Esophagus muscularis mucosa (tissue), 4 donors: Measurements from ENCODE around the gene ZNF503. TPM values are rescaled to one million over a fixed set of nuclear protein-coding genes. Genes with fewer than 3 reads are reported as not detected.
"Not testable (repeated sequence)": the region's sequence is repeated elsewhere in the genome, so short reads cannot be mapped to it uniquely, and the experiment has no call there.

Experiments
- DNase-seq: peaks from one replicate; pipeline ENCODE4 v3.0.0-alpha.2; 2017; ENCODE audit errors: extremely low spot score
- H3K27ac ChIP-seq, 4 donors: fragments of 200-600 bp; sonication (generic); replicated peaks in 1 of 4; 1 replicate in 3 of 4; 2 replicates in 1 of 4; pipeline ENCODE4 v1.5.1; 2016 to 2019; ENCODE audit warnings: mild to moderate bottlenecking in 1 of 4
- H3K27me3 ChIP-seq, 4 donors: fragments of 200-600 bp; sonication (generic); one replicate each; pipeline versions ENCODE4 v1.5.1 to v1.6.0; 2016 to 2019
- H3K36me3 ChIP-seq, 4 donors: fragments of 200-600 bp; sonication (generic); one replicate each; pipeline ENCODE4 v1.5.1; 2016 to 2019
- H3K4me1 ChIP-seq, 4 donors: fragments of 200-600 bp; sonication (generic); one replicate each; pipeline ENCODE4 v1.5.1; 2016 to 2019
- H3K4me3 ChIP-seq, 4 donors: fragments of 200-600 bp; sonication (generic); 1 replicate in 2 of 4; 2 replicates in 2 of 4; pipeline ENCODE4 v1.5.1; 2016 to 2019; ENCODE audit warnings: mild to moderate bottlenecking in 4 of 4, moderate library complexity in 1 of 4
- H3K9me3 ChIP-seq, 4 donors: fragments of 200-600 bp; sonication (generic); 1 replicate in 3 of 4; 2 replicates in 1 of 4; pipeline ENCODE4 v1.5.1; 2016 to 2019
- EP300 ChIP-seq: sonication (generic); formaldehyde crosslinking; IDR thresholded peaks from one replicate; pipeline ENCODE4 v1.6.1; 2017; ENCODE audit warnings: antibody characterized with exemption
- POLR2A ChIP-seq: fragments of 450-650 bp; IDR thresholded peaks from one replicate; pipeline ENCODE4 v1.6.1; 2017; ENCODE audit warnings: antibody characterized with exemption, moderate library complexity, mild to moderate bottlenecking, low read depth
- POLR2AphosphoS5 ChIP-seq, 2 donors: sonication (generic); formaldehyde crosslinking; IDR thresholded peaks; one replicate each; pipeline ENCODE4 v1.6.1; 2017; ENCODE audit warnings: antibody characterized with exemption in 2 of 2
- WGBS: methylation state at CpG from one replicate; pipeline ENCODE4 v1.1.5; 2018; 5-methylcytosine and 5-hydroxymethylcytosine counted together
- intact Hi-C: fragments of 100-400 bp; cut with DNase I; formaldehyde crosslinking; loops from one replicate; pipeline ENCODE4 v1.15.1; 2023
- total RNA-seq, 4 donors: library from RNA; depleted of rRNA; stranded (reverse); fragments of >200 nt; gene quantifications; one replicate each; pipeline versions ENCODE4 v1.1.0 to v1.2.1, GENCODE V29; 2016
- TF ChIP-seq, protein P1 (sequence below), 3 experiments: fragments of 200-600 bp in 2 of 3; fragments of 450-650 bp in 1 of 3; sonication (generic) in 2 of 3; IDR thresholded peaks; one replicate each; pipeline ENCODE4 v1.5.1; 2017 to 2019; ENCODE audit warnings: antibody characterized with exemption in 3 of 3, mild to moderate bottlenecking in 2 of 3, moderate library complexity in 1 of 3

ZNF503 gene
- total RNA-seq, 4 donors from 2014 or later: 21.2 to 101 (median 65.1) TPM

DNA sequence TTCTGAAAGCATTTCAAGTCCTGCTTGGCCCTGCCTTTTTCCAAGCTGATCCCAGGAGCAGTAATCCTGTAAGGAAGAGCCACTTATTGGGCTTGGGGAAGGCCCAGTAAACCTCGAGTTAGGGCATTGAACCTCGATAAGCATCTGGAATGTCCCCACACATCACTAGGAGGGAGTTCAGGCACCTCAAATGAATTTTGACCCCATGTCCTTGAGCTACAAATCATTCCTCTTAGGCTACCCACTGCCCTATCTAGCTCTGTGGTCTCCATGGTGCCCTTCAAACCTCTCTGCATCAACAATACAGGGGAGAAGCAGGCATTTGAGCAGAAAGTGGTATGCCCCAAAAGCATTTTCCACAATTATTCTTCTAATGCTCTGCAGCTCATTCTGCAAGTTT is 33.7 kb downstream of the ZNF503 start:
- Histone ChIP-seq H3K36me3 (no peaks in the 10 kb centered on the region), H3K4me1 (no peaks in the 10 kb centered on the region), H3K27me3 (no peaks in the 10 kb centered on the region), H3K9me3 (no peaks in the 10 kb centered on the region), H3K27ac (no peak overlapping the region), H3K4me3 (no peak overlapping the region)
- WGBS: 100% methylated on average over 2 of the region's 2 CpGs
- DNase-seq: no peak
- TF ChIP-seq, protein P1, sequence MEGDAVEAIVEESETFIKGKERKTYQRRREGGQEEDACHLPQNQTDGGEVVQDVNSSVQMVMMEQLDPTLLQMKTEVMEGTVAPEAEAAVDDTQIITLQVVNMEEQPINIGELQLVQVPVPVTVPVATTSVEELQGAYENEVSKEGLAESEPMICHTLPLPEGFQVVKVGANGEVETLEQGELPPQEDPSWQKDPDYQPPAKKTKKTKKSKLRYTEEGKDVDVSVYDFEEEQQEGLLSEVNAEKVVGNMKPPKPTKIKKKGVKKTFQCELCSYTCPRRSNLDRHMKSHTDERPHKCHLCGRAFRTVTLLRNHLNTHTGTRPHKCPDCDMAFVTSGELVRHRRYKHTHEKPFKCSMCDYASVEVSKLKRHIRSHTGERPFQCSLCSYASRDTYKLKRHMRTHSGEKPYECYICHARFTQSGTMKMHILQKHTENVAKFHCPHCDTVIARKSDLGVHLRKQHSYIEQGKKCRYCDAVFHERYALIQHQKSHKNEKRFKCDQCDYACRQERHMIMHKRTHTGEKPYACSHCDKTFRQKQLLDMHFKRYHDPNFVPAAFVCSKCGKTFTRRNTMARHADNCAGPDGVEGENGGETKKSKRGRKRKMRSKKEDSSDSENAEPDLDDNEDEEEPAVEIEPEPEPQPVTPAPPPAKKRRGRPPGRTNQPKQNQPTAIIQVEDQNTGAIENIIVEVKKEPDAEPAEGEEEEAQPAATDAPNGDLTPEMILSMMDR (IDR thresholded peaks at IDR 0.05): no peak
- TF ChIP-seq POLR2A (no peak), EP300 (no peak)
- intact Hi-C loops: no loop called here

GRCh38 chr10:75367021-75367487 is 34.5 kb downstream of the ZNF503 start:
- Histone ChIP-seq H3K4me3 (no peak overlapping the region), H3K36me3 (no peaks in the 10 kb centered on the region), H3K27me3 (no peaks in the 10 kb centered on the region), H3K4me1 (no peaks in the 10 kb centered on the region), H3K27ac (no peak overlapping the region), H3K9me3 (no peaks in the 10 kb centered on the region)
- intact Hi-C loops: no loop called here
- TF ChIP-seq EP300: no peak
- TF ChIP-seq, protein P1 (IDR thresholded peaks at IDR 0.05): no peak
- TF ChIP-seq POLR2A: no peak
- TF ChIP-seq POLR2AphosphoS5 (IDR thresholded peaks at IDR 0.05): no peak
- 58% methylated on average over 8 of the region's 8 CpGs for WGBS
- no peak for DNase-seq

- intact Hi-C loops: no loop called here
- no peaks in the 10 kb centered on the region for H3K36me3 ChIP-seq
- no peak for DNase-seq
- WGBS: 94% methylated on average over 4 of the region's 4 CpGs
- no peak overlapping the region for H3K27ac ChIP-seq
- H3K9me3 ChIP-seq: no peaks in the 10 kb centered on the region
- TF ChIP-seq EP300 (no peak), POLR2A (no peak)
- H3K4me3 ChIP-seq: no peak overlapping the region
- peaks cover 0 to 13% (median 4%) of the 10 kb centered on the region in 4 donors for H3K4me1 ChIP-seq
- no peaks in the 10 kb centered on the region for H3K27me3 ChIP-seq
Observed at GRCh38 chr10:75363431-75363830, 38.1 kb downstream of the ZNF503 start.

DNA sequence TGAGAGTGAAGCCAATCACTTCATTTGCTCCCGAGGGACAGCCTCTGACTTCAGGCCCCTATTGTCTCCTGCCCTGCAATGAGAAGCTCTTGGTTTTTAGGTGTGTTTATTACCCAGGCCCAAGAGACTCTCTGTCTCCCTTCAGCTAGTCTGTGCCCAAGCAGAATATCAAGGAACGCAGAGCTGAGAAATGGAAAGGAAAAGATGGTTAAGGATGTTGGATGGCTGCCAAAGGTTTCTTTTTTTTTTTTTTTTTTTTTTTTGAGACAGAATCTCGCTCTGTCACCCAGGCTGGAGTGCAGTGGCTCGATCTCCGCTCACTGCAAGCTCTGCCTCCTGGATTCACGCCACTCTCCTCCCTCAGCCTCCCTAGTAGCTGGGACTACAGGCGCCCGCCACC is 41.7 kb downstream of the ZNF503 start:
- H3K27ac ChIP-seq, DNase-seq, H3K36me3 ChIP-seq, H3K4me3 ChIP-seq, intact Hi-C loops, H3K9me3 ChIP-seq, H3K27me3 ChIP-seq: not testable (repeated sequence)
- WGBS: 89% methylated on average over 8 of the region's 8 CpGs
- peaks cover 0 to 13% (median 4%) of the 10 kb centered on the region in 4 donors for H3K4me1 ChIP-seq

GRCh38 chr10:75358835-75359421 is 42.6 kb downstream of the ZNF503 start:
- H3K4me1 ChIP-seq: peaks cover 0 to 13% (median 4%) of the 10 kb centered on the region in 4 donors
- TF ChIP-seq POLR2A: no peak
- TF ChIP-seq, protein P1 (IDR thresholded peaks at IDR 0.05): no peak
- TF ChIP-seq EP300: no peak
- no peak for TF ChIP-seq POLR2AphosphoS5 (IDR thresholded peaks at IDR 0.05)
- no peak overlapping the region for H3K4me3 ChIP-seq
- H3K36me3 ChIP-seq: no peaks in the 10 kb centered on the region
- WGBS: 80% methylated on average over 6 of the region's 6 CpGs
- DNase-seq: no peak
- no peak overlapping the region for H3K27ac ChIP-seq
- no peaks in the 10 kb centered on the region for H3K27me3 ChIP-seq
- peaks cover 0 to 9% (median 3%) of the 10 kb centered on the region in 4 donors for H3K9me3 ChIP-seq
- intact Hi-C loops: no loop called here

- H3K27me3 ChIP-seq: no peaks in the 10 kb centered on the region
- intact Hi-C loops: no loop called here
- no peak overlapping the region for H3K27ac ChIP-seq
- no peak for DNase-seq
- no peak for TF ChIP-seq POLR2A
- no peak for TF ChIP-seq POLR2AphosphoS5 (IDR thresholded peaks at IDR 0.05)
- TF ChIP-seq EP300: no peak
- TF ChIP-seq, protein P1 (IDR thresholded peaks at IDR 0.05): no peak
- no peaks in the 10 kb centered on the region for H3K36me3 ChIP-seq
- H3K4me1 ChIP-seq: peaks cover 0 to 13% (median 4%) of the 10 kb centered on the region in 4 donors
- 92% methylated on average over 5 of the region's 5 CpGs for WGBS
- peaks cover 0 to 9% (median 3%) of the 10 kb centered on the region in 4 donors for H3K9me3 ChIP-seq
- H3K4me3 ChIP-seq: no peak overlapping the region
Observed at GRCh38 chr10:75358132-75358531, 43.4 kb downstream of the ZNF503 start.
